Measurements from ENCODE around the gene NADK.

GRCh38 chr1:1819762-1820161 lies 41.5 kb upstream of the NADK start:
- TF ChIP-seq, protein P1, sequence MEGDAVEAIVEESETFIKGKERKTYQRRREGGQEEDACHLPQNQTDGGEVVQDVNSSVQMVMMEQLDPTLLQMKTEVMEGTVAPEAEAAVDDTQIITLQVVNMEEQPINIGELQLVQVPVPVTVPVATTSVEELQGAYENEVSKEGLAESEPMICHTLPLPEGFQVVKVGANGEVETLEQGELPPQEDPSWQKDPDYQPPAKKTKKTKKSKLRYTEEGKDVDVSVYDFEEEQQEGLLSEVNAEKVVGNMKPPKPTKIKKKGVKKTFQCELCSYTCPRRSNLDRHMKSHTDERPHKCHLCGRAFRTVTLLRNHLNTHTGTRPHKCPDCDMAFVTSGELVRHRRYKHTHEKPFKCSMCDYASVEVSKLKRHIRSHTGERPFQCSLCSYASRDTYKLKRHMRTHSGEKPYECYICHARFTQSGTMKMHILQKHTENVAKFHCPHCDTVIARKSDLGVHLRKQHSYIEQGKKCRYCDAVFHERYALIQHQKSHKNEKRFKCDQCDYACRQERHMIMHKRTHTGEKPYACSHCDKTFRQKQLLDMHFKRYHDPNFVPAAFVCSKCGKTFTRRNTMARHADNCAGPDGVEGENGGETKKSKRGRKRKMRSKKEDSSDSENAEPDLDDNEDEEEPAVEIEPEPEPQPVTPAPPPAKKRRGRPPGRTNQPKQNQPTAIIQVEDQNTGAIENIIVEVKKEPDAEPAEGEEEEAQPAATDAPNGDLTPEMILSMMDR (IDR thresholded peaks at IDR 0.05) = no peak
- TF ChIP-seq, protein P2, sequence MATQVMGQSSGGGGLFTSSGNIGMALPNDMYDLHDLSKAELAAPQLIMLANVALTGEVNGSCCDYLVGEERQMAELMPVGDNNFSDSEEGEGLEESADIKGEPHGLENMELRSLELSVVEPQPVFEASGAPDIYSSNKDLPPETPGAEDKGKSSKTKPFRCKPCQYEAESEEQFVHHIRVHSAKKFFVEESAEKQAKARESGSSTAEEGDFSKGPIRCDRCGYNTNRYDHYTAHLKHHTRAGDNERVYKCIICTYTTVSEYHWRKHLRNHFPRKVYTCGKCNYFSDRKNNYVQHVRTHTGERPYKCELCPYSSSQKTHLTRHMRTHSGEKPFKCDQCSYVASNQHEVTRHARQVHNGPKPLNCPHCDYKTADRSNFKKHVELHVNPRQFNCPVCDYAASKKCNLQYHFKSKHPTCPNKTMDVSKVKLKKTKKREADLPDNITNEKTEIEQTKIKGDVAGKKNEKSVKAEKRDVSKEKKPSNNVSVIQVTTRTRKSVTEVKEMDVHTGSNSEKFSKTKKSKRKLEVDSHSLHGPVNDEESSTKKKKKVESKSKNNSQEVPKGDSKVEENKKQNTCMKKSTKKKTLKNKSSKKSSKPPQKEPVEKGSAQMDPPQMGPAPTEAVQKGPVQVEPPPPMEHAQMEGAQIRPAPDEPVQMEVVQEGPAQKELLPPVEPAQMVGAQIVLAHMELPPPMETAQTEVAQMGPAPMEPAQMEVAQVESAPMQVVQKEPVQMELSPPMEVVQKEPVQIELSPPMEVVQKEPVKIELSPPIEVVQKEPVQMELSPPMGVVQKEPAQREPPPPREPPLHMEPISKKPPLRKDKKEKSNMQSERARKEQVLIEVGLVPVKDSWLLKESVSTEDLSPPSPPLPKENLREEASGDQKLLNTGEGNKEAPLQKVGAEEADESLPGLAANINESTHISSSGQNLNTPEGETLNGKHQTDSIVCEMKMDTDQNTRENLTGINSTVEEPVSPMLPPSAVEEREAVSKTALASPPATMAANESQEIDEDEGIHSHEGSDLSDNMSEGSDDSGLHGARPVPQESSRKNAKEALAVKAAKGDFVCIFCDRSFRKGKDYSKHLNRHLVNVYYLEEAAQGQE (IDR thresholded peaks at IDR 0.05; ENCODE audit: insufficient read depth in 1 of 2, low read depth in 2 of 2, low read length in 1 of 2) = no peak
- TF ChIP-seq POLR2AphosphoS5 (IDR thresholded peaks at IDR 0.05; ENCODE audit: low read depth, low read length) (no peak), SIN3A (IDR thresholded peaks at IDR 0.05; ENCODE audit: borderline replicate concordance, insufficient read depth, low read depth, low read length) (no peak)

All from Panc1 (cell line).